Measurements from ENCODE around the gene SLC5A4.
"Not testable (repeated sequence)": the region's sequence is repeated elsewhere in the genome, so short reads cannot be mapped to it uniquely, and the experiment has no call there.

SLC5A4 gene

GRCh38 chr22:32199341-32199740 is 55.8 kb downstream of the SLC5A4 start:
- no peak for FAIRE-seq

- FAIRE-seq = not testable (repeated sequence)
Measured at GRCh38 chr22:32197553-32198226, 57.5 kb downstream of the SLC5A4 start.

GRCh38 chr22:32195900-32196299 is 59.2 kb downstream of the SLC5A4 start:
- FAIRE-seq = not testable (repeated sequence)

- FAIRE-seq = not testable (repeated sequence)
Measured at GRCh38 chr22:32193346-32193745, 61.8 kb downstream of the SLC5A4 start.

GRCh38 chr22:32191021-32191420 is 64.1 kb downstream of the SLC5A4 start:
- not testable (repeated sequence) for FAIRE-seq

- no peak for FAIRE-seq
Measured at GRCh38 chr22:32185821-32186220, 69.3 kb downstream of the SLC5A4 start.

GRCh38 chr22:32183625-32184024 is 71.5 kb downstream of the SLC5A4 start:
- no peak for FAIRE-seq

- no peak for FAIRE-seq
Measured at GRCh38 chr22:32181043-32181442, 74.1 kb downstream of the SLC5A4 start.

GRCh38 chr22:32177221-32177765 is 77.9 kb downstream of the SLC5A4 start:
- FAIRE-seq = no peak

GRCh38 chr22:32175683-32176644 is 79.2 kb downstream of the SLC5A4 start:
- FAIRE-seq = no peak

GRCh38 chr22:32175115-32175514 is 80.0 kb downstream of the SLC5A4 start:
- FAIRE-seq = no peak
